ENCODE results near the gene ANKRD28. TPM values are rescaled to one million over a fixed set of nuclear protein-coding genes. Genes with fewer than 3 reads are reported as not detected.

ANKRD28 gene
- total RNA-seq, 8 experiments from 2014 or later = 16.2 to 59.8 (median 20.9) TPM

- H3K4me1 ChIP-seq (replicated peaks in 1 of 2) = no peaks in the 10 kb centered on the region
- 33 to 91% (median 82%) methylated on average over 1 to 2 of the region's 2 CpGs; no CpG with 5 or more reads in 3 of the 10 experiments for WGBS, 10 experiments
- in situ Hi-C loops (cut with MboI; ENCODE audit: low pct_unique_long_range_greater_than_20kb in 2 of 9, low sequenced_read_pairs in 9 of 9, unreplicated experiment in 9 of 9) = no loop called here
- ATAC-seq (replicated peaks in 6 of 8) = peak in 1 of 8 experiments; percentile 41
- H3K4me3 ChIP-seq = no peak overlapping the region
- H3K27ac ChIP-seq = no peak overlapping the region
Observed at GRCh38 chr3:15726043-15726442, 71.7 kb downstream of the ANKRD28 start.

GRCh38 chr3:15724446-15724845 lies 73.3 kb downstream of the ANKRD28 start:
- in situ Hi-C loops (cut with MboI; ENCODE audit: low pct_unique_long_range_greater_than_20kb in 2 of 9, low sequenced_read_pairs in 9 of 9, unreplicated experiment in 9 of 9) = no loop called here
- Histone ChIP-seq H3K4me1 (replicated peaks in 1 of 2) (no peaks in the 10 kb centered on the region), H3K4me3 (no peak overlapping the region), H3K27ac (no peak overlapping the region)
- no peak for ATAC-seq (replicated peaks in 6 of 8)
- WGBS, 10 experiments = 83 to 100% (median 95%) methylated on average over 1 of the region's 1 CpG; no CpG with 5 or more reads in 2 of the 10 experiments

- H3K27ac ChIP-seq = no peak overlapping the region
- ATAC-seq (replicated peaks in 6 of 8) = no peak
Observed at GRCh38 chr3:15723624-15723884, 74.2 kb downstream of the ANKRD28 start.

GRCh38 chr3:15722877-15723623 lies 74.7 kb downstream of the ANKRD28 start:
- no peak overlapping the region for H3K27ac ChIP-seq
- WGBS, 10 experiments = 22 to 100% (median 67%) methylated on average over 1 to 3 of the region's 3 CpGs; no CpG with 5 or more reads in 2 of the 10 experiments
- ATAC-seq (replicated peaks in 6 of 8) = peak in 2 of 8 experiments; percentile 21 to 43
- in situ Hi-C loops (cut with MboI; ENCODE audit: low pct_unique_long_range_greater_than_20kb in 2 of 9, low sequenced_read_pairs in 9 of 9, unreplicated experiment in 9 of 9) = no loop called here
- H3K4me1 ChIP-seq (replicated peaks in 1 of 2) = no peaks in the 10 kb centered on the region
- no peak overlapping the region for H3K4me3 ChIP-seq

More at GRCh38 chr3:15723624-15723884, 74.2 kb downstream of the ANKRD28 start:
- Histone ChIP-seq H3K4me1 (replicated peaks in 1 of 2) (no peaks in the 10 kb centered on the region), H3K4me3 (no peak overlapping the region)
- in situ Hi-C loops (cut with MboI; ENCODE audit: low pct_unique_long_range_greater_than_20kb in 2 of 9, low sequenced_read_pairs in 9 of 9, unreplicated experiment in 9 of 9) = no loop called here

GRCh38 chr3:15716178-15716577 lies 81.6 kb downstream of the ANKRD28 start:
- no peak overlapping the region for H3K4me3 ChIP-seq
- H3K27ac ChIP-seq = no peak overlapping the region
- in situ Hi-C loops (cut with MboI; ENCODE audit: low pct_unique_long_range_greater_than_20kb in 2 of 9, low sequenced_read_pairs in 9 of 9, unreplicated experiment in 9 of 9) = no loop called here
- no peak for ATAC-seq (replicated peaks in 6 of 8)
- WGBS, 10 experiments = 100% methylated on average over 1 to 3 of the region's 3 CpGs; no CpG with 5 or more reads in 6 of the 10 experiments
- no peaks in the 10 kb centered on the region for H3K4me1 ChIP-seq (replicated peaks in 1 of 2)

- no peak for ATAC-seq (replicated peaks in 6 of 8)
- WGBS, 10 experiments = 80 to 100% (median 96%) methylated on average over 3 to 4 of the region's 4 CpGs
- in situ Hi-C loops (cut with MboI; ENCODE audit: low pct_unique_long_range_greater_than_20kb in 2 of 9, low sequenced_read_pairs in 9 of 9, unreplicated experiment in 9 of 9) = no loop called here
Observed at GRCh38 chr3:15714448-15714847, 83.3 kb downstream of the ANKRD28 start.

GRCh38 chr3:15713364-15713763 lies 84.4 kb downstream of the ANKRD28 start:
- no peak overlapping the region for H3K4me3 ChIP-seq
- H3K4me1 ChIP-seq (replicated peaks in 1 of 2) = no peaks in the 10 kb centered on the region
- in situ Hi-C loops (cut with MboI; ENCODE audit: low pct_unique_long_range_greater_than_20kb in 2 of 9, low sequenced_read_pairs in 9 of 9, unreplicated experiment in 9 of 9) = no loop called here
- WGBS, 10 experiments = 78 to 94% (median 89%) methylated on average over 2 to 5 of the region's 5 CpGs; no CpG with 5 or more reads in 2 of the 10 experiments
- H3K27ac ChIP-seq = no peak overlapping the region
- no peak for ATAC-seq (replicated peaks in 6 of 8)

More at GRCh38 chr3:15714448-15714847, 83.3 kb downstream of the ANKRD28 start:
- H3K4me1 ChIP-seq (replicated peaks in 1 of 2) = no peaks in the 10 kb centered on the region
- no peak overlapping the region for H3K4me3 ChIP-seq
- no peak overlapping the region for H3K27ac ChIP-seq

GRCh38 chr3:15711281-15711680 lies 86.5 kb downstream of the ANKRD28 start:
- ATAC-seq (replicated peaks in 6 of 8) = peak in 2 of 8 experiments; percentile 25 to 28
- no peak overlapping the region for H3K27ac ChIP-seq
- no peak overlapping the region for H3K4me3 ChIP-seq
- in situ Hi-C loops (cut with MboI; ENCODE audit: low pct_unique_long_range_greater_than_20kb in 2 of 9, low sequenced_read_pairs in 9 of 9, unreplicated experiment in 9 of 9) = no loop called here
- no peaks in the 10 kb centered on the region for H3K4me1 ChIP-seq (replicated peaks in 1 of 2)

- in situ Hi-C loops (cut with MboI; ENCODE audit: low pct_unique_long_range_greater_than_20kb in 2 of 9, low sequenced_read_pairs in 9 of 9, unreplicated experiment in 9 of 9) = no loop called here
- Histone ChIP-seq H3K4me1 (replicated peaks in 1 of 2) (no peaks in the 10 kb centered on the region), H3K27ac (no peak overlapping the region), H3K4me3 (no peak overlapping the region)
- ATAC-seq (replicated peaks in 6 of 8) = no peak
- whole genome bisulfite sequencing, 10 experiments = 71 to 100% (median 100%) methylated on average over 1 of the region's 1 CpG; no CpG with 5 or more reads in 3 of the 10 experiments
Observed at GRCh38 chr3:15708882-15709677, 88.7 kb downstream of the ANKRD28 start.

- Histone ChIP-seq H3K4me1 (replicated peaks in 1 of 2) (no peaks in the 10 kb centered on the region), H3K4me3 (no peak overlapping the region), H3K27ac (no peak overlapping the region)
- no peak for ATAC-seq (replicated peaks in 6 of 8)
- in situ Hi-C loops (cut with MboI; ENCODE audit: low pct_unique_long_range_greater_than_20kb in 2 of 9, low sequenced_read_pairs in 9 of 9, unreplicated experiment in 9 of 9) = no loop called here
- 78 to 100% (median 100%) methylated on average over 1 of the region's 1 CpG; no CpG with 5 or more reads in 6 of the 10 experiments for WGBS, 10 experiments
Observed at GRCh38 chr3:15707779-15708178, 90.0 kb downstream of the ANKRD28 start.

- Histone ChIP-seq H3K27ac (no peak overlapping the region), H3K4me1 (replicated peaks in 1 of 2) (no peaks in the 10 kb centered on the region), H3K4me3 (no peak overlapping the region)
- 87 to 100% (median 100%) methylated on average over 2 of the region's 2 CpGs; no CpG with 5 or more reads in 1 of the 10 experiments for WGBS, 10 experiments
- in situ Hi-C loops (cut with MboI; ENCODE audit: low pct_unique_long_range_greater_than_20kb in 2 of 9, low sequenced_read_pairs in 9 of 9, unreplicated experiment in 9 of 9) = no loop called here
- ATAC-seq (replicated peaks in 6 of 8) = no peak
Observed at GRCh38 chr3:15703346-15703745, 94.4 kb downstream of the ANKRD28 start.

- in situ Hi-C loops (cut with MboI; ENCODE audit: low pct_unique_long_range_greater_than_20kb in 2 of 9, low sequenced_read_pairs in 9 of 9, unreplicated experiment in 9 of 9) = no loop called here
- 38 to 100% (median 71%) methylated on average over 1 of the region's 1 CpG; no CpG with 5 or more reads in 1 of the 10 experiments for WGBS, 10 experiments
- Histone ChIP-seq H3K4me1 (replicated peaks in 1 of 2) (no peaks in the 10 kb centered on the region), H3K4me3 (no peak overlapping the region), H3K27ac (no peak overlapping the region)
- peak in 1 of 8 experiments; percentile 19 for ATAC-seq (replicated peaks in 6 of 8)
Observed at GRCh38 chr3:15694628-15695027, 103.2 kb downstream of the ANKRD28 start.

- Histone ChIP-seq H3K27ac (no peak overlapping the region), H3K4me3 (no peak overlapping the region), H3K4me1 (replicated peaks in 1 of 2) (no peaks in the 10 kb centered on the region)
- 60% methylated on average over 1 of the region's 1 CpG; no CpG with 5 or more reads in 9 of the 10 experiments for WGBS, 10 experiments
- in situ Hi-C loops (cut with MboI; ENCODE audit: low pct_unique_long_range_greater_than_20kb in 2 of 9, low sequenced_read_pairs in 9 of 9, unreplicated experiment in 9 of 9) = no loop called here
- peak in 1 of 8 experiments; percentile 19 for ATAC-seq (replicated peaks in 6 of 8)
Observed at GRCh38 chr3:15693355-15693754, 104.4 kb downstream of the ANKRD28 start.
